Thyroid gland (tissue), 4 donors: ENCODE data around the gene SLC35F3. TPM values are rescaled to one million over a fixed set of nuclear protein-coding genes. Genes with fewer than 3 reads are reported as not detected.

Experiments used
- DNase-seq, 2 donors: peaks; one replicate each; pipeline ENCODE4 v3.0.0-alpha.2; 2019
- H3K27ac ChIP-seq, 3 donors: fragments of 200-600 bp; sonication (generic); 1 replicate in 2 of 3; 2 replicates in 1 of 3; pipeline ENCODE4 v1.5.1; 2016 to 2019; ENCODE audit warnings: mild to moderate bottlenecking in 1 of 3, moderate library complexity in 1 of 3
- H3K27me3 ChIP-seq: fragments of 200-600 bp; sonication (generic); one replicate; pipeline ENCODE4 v1.5.1; 2019
- H3K36me3 ChIP-seq, 2 donors: fragments of 200-600 bp; sonication (generic); one replicate each; pipeline ENCODE4 v1.5.1; 2016 to 2019
- H3K4me1 ChIP-seq, 2 donors: fragments of 200-600 bp; sonication (generic); one replicate each; pipeline ENCODE4 v1.5.1; 2017 to 2019
- H3K4me3 ChIP-seq, 3 donors: fragments of 200-600 bp; sonication (generic); replicated peaks in 1 of 3; 1 replicate in 2 of 3; 2 replicates in 1 of 3; pipeline ENCODE4 v1.5.1; 2016; ENCODE audit warnings: mild to moderate bottlenecking in 1 of 3
- H3K9me3 ChIP-seq: fragments of 200-600 bp; sonication (generic); one replicate; pipeline ENCODE4 v1.5.1; 2017
- POLR2A ChIP-seq, 2 donors: fragments of 450-650 bp; IDR thresholded peaks; one replicate each; pipeline ENCODE4 v1.6.1; 2017; ENCODE audit warnings: antibody characterized with exemption in 2 of 2, mild to moderate bottlenecking in 2 of 2, moderate library complexity in 1 of 2
- whole genome bisulfite sequencing, 2 donors: methylation state at CpG; one replicate each; pipeline ENCODE4 v1.1.5; 2017; 5-methylcytosine and 5-hydroxymethylcytosine counted together
- intact Hi-C: fragments of 100-400 bp; cut with DNase I; formaldehyde crosslinking; loops from one replicate; pipeline ENCODE4 v1.15.1; 2023
- total RNA-seq, 4 donors: library from RNA; depleted of rRNA; stranded (reverse); fragments of >200 nt; gene quantifications; one replicate each; pipeline ENCODE4 v1.2.3, GENCODE V29; 2016
- TF ChIP-seq, protein P1 (sequence below), 6 experiments: fragments of 200-600 bp in 3 of 6; fragments of 450-650 bp in 3 of 6; sonication (generic) in 3 of 6; IDR thresholded peaks; one replicate each; pipeline ENCODE4 v1.5.1; 2016 to 2019; ENCODE audit warnings: antibody characterized with exemption in 6 of 6, mild to moderate bottlenecking in 2 of 6, inconsistent platforms in 1 of 6, moderate library complexity in 1 of 6

SLC35F3 gene
- total RNA-seq, 4 donors from 2014 or later, result 0.89 to 1.9 (median 1.5) TPM; not detected in 1

DNA sequence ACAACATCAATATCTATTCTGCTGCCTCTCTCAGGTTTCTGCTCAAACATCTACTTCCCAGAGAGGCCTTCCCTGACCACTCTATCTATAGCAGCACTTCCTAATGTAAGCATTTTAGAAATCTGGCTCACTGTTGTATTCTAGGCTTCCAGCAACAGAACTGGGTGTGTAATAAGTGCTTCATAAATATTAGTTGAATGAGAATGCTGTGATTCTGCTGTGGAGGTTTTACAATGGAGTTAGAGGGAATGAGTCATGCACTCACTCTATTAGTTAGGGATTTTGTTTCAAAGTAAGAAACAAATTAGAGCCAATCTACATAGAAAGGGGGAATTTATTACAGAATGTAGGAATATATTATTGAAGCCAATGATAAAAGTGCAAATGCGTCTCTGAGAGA is 38.6 kb upstream of the SLC35F3 start:
- Histone ChIP-seq H3K27ac (no peak overlapping the region), H3K9me3 (no peaks in the 10 kb centered on the region), H3K4me3 (no peak overlapping the region), H3K27me3 (no peaks in the 10 kb centered on the region), H3K36me3 (no peaks in the 10 kb centered on the region), H3K4me1 (no peaks in the 10 kb centered on the region)
- intact Hi-C loops, result no loop called here
- no peak for DNase-seq
- WGBS, 2 donors, result 92 to 98% methylated on average over 1 of the region's 1 CpG
- TF ChIP-seq, protein P1, sequence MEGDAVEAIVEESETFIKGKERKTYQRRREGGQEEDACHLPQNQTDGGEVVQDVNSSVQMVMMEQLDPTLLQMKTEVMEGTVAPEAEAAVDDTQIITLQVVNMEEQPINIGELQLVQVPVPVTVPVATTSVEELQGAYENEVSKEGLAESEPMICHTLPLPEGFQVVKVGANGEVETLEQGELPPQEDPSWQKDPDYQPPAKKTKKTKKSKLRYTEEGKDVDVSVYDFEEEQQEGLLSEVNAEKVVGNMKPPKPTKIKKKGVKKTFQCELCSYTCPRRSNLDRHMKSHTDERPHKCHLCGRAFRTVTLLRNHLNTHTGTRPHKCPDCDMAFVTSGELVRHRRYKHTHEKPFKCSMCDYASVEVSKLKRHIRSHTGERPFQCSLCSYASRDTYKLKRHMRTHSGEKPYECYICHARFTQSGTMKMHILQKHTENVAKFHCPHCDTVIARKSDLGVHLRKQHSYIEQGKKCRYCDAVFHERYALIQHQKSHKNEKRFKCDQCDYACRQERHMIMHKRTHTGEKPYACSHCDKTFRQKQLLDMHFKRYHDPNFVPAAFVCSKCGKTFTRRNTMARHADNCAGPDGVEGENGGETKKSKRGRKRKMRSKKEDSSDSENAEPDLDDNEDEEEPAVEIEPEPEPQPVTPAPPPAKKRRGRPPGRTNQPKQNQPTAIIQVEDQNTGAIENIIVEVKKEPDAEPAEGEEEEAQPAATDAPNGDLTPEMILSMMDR (IDR thresholded peaks at IDR 0.05), result no peak
- TF ChIP-seq POLR2A (IDR thresholded peaks at IDR 0.05), result no peak

DNA sequence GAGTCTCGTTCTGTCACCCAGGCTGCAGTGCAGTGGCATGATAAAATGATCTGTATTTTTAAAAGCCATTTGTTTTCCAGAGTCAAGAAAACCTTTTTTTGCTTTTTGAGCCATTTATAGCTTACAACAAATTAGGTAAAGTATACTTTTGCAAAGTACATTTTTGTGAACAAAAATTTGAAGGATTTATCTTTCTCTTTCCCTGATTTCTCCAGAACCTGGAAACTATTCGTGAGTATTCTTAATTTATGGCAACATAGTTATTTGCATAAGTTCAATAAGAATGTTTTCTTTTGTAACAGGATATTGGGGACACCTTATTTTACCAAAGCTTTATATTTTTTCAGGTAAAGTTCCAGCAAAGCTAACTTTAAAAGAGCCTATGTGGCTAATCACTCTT is 37.4 kb upstream of the SLC35F3 start:
- DNase-seq, result no peak
- no peaks in the 10 kb centered on the region for H3K4me1 ChIP-seq
- no peak overlapping the region for H3K27ac ChIP-seq
- no peaks in the 10 kb centered on the region for H3K36me3 ChIP-seq
- intact Hi-C loops, result no loop called here
- H3K4me3 ChIP-seq, result no peak overlapping the region
- H3K27me3 ChIP-seq, result no peaks in the 10 kb centered on the region
- no peak for TF ChIP-seq POLR2A (IDR thresholded peaks at IDR 0.05)
- TF ChIP-seq, protein P1 (IDR thresholded peaks at IDR 0.05), result no peak
- 80 to 84% methylated on average over 2 of the region's 2 CpGs for WGBS, 2 donors
- no peaks in the 10 kb centered on the region for H3K9me3 ChIP-seq

DNA sequence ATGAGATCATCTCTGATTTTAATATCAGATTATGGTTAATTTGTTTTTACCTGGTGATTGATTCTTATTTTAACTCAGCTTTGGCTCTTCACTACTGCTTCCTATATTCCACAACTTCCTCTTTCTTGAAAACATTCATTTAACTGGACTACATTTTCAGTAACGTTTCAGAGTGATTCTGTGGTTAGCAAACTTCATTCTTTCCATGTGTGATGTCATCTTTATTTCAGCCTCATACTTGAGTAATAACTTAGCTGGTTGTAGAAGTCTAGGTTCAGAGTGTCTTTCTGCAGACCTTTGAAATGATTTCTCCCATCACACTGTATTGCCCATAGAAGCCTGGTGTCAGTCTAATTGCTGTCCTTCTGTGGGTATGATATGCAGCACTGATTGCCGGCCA is 36.0 kb upstream of the SLC35F3 start:
- Histone ChIP-seq H3K4me1 (no peaks in the 10 kb centered on the region), H3K27ac (no peak overlapping the region), H3K9me3 (no peaks in the 10 kb centered on the region), H3K27me3 (no peaks in the 10 kb centered on the region), H3K36me3 (no peaks in the 10 kb centered on the region), H3K4me3 (no peak overlapping the region)
- 72 to 78% methylated on average over 2 of the region's 2 CpGs for WGBS, 2 donors
- DNase-seq, result no peak
- TF ChIP-seq, protein P1 (IDR thresholded peaks at IDR 0.05), result no peak
- no peak for TF ChIP-seq POLR2A (IDR thresholded peaks at IDR 0.05)
- intact Hi-C loops, result no loop called here

DNA sequence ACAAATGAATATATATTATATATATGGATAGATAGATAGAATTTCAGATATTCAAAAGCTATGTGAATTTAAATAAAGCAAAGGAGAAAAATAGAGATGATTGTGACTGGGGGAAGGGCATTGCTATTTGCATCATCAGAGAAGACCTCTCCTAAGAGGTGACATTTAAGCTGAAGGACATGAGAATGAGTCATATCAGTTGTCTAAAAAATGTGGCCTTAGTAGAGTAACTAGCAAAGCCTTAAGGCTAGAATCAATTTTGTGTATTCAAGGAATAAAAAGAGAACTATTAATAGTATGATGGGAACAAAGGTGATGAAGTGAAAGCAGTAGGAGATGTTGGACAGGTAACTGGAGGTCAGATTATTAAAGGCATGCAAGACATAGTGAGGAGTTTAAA is 34.8 kb upstream of the SLC35F3 start:
- no peak for DNase-seq
- Histone ChIP-seq H3K27me3 (no peaks in the 10 kb centered on the region), H3K36me3 (no peaks in the 10 kb centered on the region), H3K4me1 (no peaks in the 10 kb centered on the region), H3K27ac (no peak overlapping the region), H3K4me3 (no peak overlapping the region), H3K9me3 (no peaks in the 10 kb centered on the region)
- intact Hi-C loops, result no loop called here
- TF ChIP-seq, protein P1 (IDR thresholded peaks at IDR 0.05), result no peak
- TF ChIP-seq POLR2A (IDR thresholded peaks at IDR 0.05), result no peak

DNA sequence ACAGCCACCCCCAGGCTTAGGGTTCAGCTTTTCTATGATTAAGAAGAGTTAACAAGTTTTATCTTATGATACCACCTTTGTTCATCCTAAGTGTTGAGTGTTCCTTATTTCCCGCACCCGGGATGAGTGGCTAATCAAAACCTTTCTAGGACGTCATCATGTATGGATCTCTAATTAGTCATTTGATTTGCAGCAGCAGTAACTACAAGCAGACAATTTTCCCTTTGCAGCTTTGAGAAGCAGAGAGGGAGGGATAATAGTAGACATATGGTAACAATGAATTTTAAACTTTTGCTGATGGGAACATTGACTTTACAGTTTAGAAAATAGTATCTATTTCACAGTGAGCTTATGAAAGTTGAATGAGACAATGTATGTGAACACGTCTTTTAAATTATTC is 30.8 kb upstream of the SLC35F3 start:
- Histone ChIP-seq H3K4me3 (no peak overlapping the region), H3K27ac (no peak overlapping the region), H3K4me1 (no peaks in the 10 kb centered on the region), H3K27me3 (no peaks in the 10 kb centered on the region), H3K9me3 (no peaks in the 10 kb centered on the region), H3K36me3 (no peaks in the 10 kb centered on the region)
- TF ChIP-seq, protein P1 (IDR thresholded peaks at IDR 0.05), result no peak
- no peak for TF ChIP-seq POLR2A (IDR thresholded peaks at IDR 0.05)
- 89 to 90% methylated on average over 4 of the region's 4 CpGs for WGBS, 2 donors
- intact Hi-C loops, result no loop called here
- DNase-seq, result no peak
